HepG2 (cell line): Measurements from ENCODE around the gene P4HB. TPM values are rescaled to one million over a fixed set of nuclear protein-coding genes. Genes with fewer than 3 reads are reported as not detected.

Experiments used
- CEBPB ChIP-seq: IDR thresholded peaks from 2 replicates; pipeline ENCODE4 v1.6.1; 2011; ENCODE audit warnings: low read depth, low read length, improper control_type of control experiment, borderline replicate concordance
- FOXA3 ChIP-seq: IDR thresholded peaks from 2 replicates; pipeline ENCODE4 v1.6.1; 2016; ENCODE audit warnings: missing genetic modification reagents, missing compliant biosample characterization
- GATAD2A ChIP-seq: IDR thresholded peaks from 2 replicates; pipeline ENCODE4 v1.6.1; 2016
- KAT2B ChIP-seq: fragments of 150-350 bp; IDR thresholded peaks from 2 replicates; pipeline ENCODE4 v1.6.1; 2014; ENCODE audit warnings: low read depth, low read length, borderline replicate concordance
- KMT2B ChIP-seq: IDR thresholded peaks from 2 replicates; pipeline ENCODE4 v1.6.1; 2016; ENCODE audit warnings: missing genetic modification reagents, missing compliant biosample characterization
- MEIS1 ChIP-seq: sonication (generic); formaldehyde crosslinking; IDR thresholded peaks from 2 replicates; pipeline ENCODE4 v1.9.0; 2021; ENCODE audit warnings: mild to moderate bottlenecking, missing genetic modification reagents, moderate library complexity, borderline replicate concordance
- MLLT10 ChIP-seq: sonication (generic); formaldehyde crosslinking; IDR thresholded peaks from 2 replicates; pipeline ENCODE4 v1.4.0; 2020; ENCODE audit warnings: missing genetic modification reagents
- NFE2 ChIP-seq: sonication (generic); formaldehyde crosslinking; IDR thresholded peaks from 2 replicates; pipeline ENCODE4 v1.4.0; 2020; ENCODE audit warnings: missing genetic modification reagents
- NONO ChIP-seq, 2 experiments: fragments of 450-650 bp in 1 of 2; sonication (generic) in 1 of 2; formaldehyde crosslinking in 1 of 2; IDR thresholded peaks in 1 of 2; conservative IDR thresholded peaks in 1 of 2; 2 replicates each; pipeline versions ENCODE4 v1.6.1 to v1.8.0; 2017 to 2022; ENCODE audit warnings: mild to moderate bottlenecking in 1 of 2, missing genetic modification reagents in 1 of 2, moderate library complexity in 1 of 2
- NR3C1 ChIP-seq: sonication (generic); formaldehyde crosslinking; IDR thresholded peaks from 2 replicates; pipeline ENCODE4 v1.4.0; 2020; ENCODE audit warnings: missing genetic modification reagents
- PCBP2 ChIP-seq: fragments of 200-400 bp; formaldehyde crosslinking; optimal IDR thresholded peaks from 2 replicates; pipeline ENCODE3; 2018; ENCODE audit warnings: low read length, low read depth; ENCODE audit not compliant: poor library complexity, severe bottlenecking
- PLRG1 ChIP-seq: fragments of 450-650 bp; conservative IDR thresholded peaks from 2 replicates; pipeline ENCODE4 v1.6.1; 2016
- RBM22 ChIP-seq: fragments of 200-400 bp; formaldehyde crosslinking; optimal IDR thresholded peaks from 2 replicates; pipeline ENCODE3; 2017; ENCODE audit warnings: mild to moderate bottlenecking, low read length, moderate library complexity
- RFXAP ChIP-seq: sonication (generic); formaldehyde crosslinking; IDR thresholded peaks from 2 replicates; pipeline ENCODE4 v1.4.0; 2020; ENCODE audit warnings: missing genetic modification reagents, borderline replicate concordance
- RXRB ChIP-seq: IDR thresholded peaks from 2 replicates; pipeline ENCODE4 v1.6.1; 2016; ENCODE audit warnings: borderline replicate concordance, missing genetic modification reagents, missing compliant biosample characterization
- SMAD3 ChIP-seq: sonication (generic); formaldehyde crosslinking; IDR thresholded peaks from 2 replicates; pipeline ENCODE4 v1.4.0; 2020; ENCODE audit warnings: missing genetic modification reagents
- SOX5 ChIP-seq: IDR thresholded peaks from 2 replicates; pipeline ENCODE4 v1.6.1; 2016; ENCODE audit warnings: borderline replicate concordance
- TBP ChIP-seq: sonication (generic); formaldehyde crosslinking; IDR thresholded peaks from 2 replicates; pipeline ENCODE4 v1.5.0; 2020; ENCODE audit warnings: missing genetic modification reagents
- ZKSCAN5 ChIP-seq: sonication (generic); formaldehyde crosslinking; IDR thresholded peaks from 2 replicates; pipeline ENCODE4 v1.5.1; 2020; ENCODE audit warnings: mild to moderate bottlenecking, missing genetic modification reagents
- ZNF383 ChIP-seq: sonication (generic); formaldehyde crosslinking; IDR thresholded peaks from 2 replicates; pipeline ENCODE4 v1.4.0; 2020; ENCODE audit warnings: missing genetic modification reagents, mild to moderate bottlenecking, borderline replicate concordance
- ZNF616 ChIP-seq: sonication (generic); formaldehyde crosslinking; IDR thresholded peaks from 2 replicates; pipeline ENCODE4 v1.5.0; 2020; ENCODE audit warnings: low read depth, mild to moderate bottlenecking, missing genetic modification reagents
- polyA plus RNA-seq, 8 experiments: library from polyadenylated mRNA; depleted of rRNA in 3 of 8; stranded (reverse) in 7 of 8; unstranded in 1 of 8; fragments of >200 nt; fragmentation: Illumina TruSeq in 4 of 8; extraction: Trizol in 4 of 8; gene quantifications; 2 replicates each; pipeline versions ENCODE4 v1.2.1 to v1.2.3, GENCODE V29; 2011 to 2016; ENCODE audit warnings: low read depth in 4 of 8, missing spikeins in 1 of 8, mixed read lengths in 1 of 8; ENCODE audit not compliant: insufficient read depth in 1 of 8
- total RNA-seq, 5 experiments: library from RNA; depleted of rRNA; stranded (reverse); fragments of >200 nt; fragmentation: Illumina TruSeq; extraction: Trizol; gene quantifications; 2 replicates each; pipeline ENCODE4 v1.2.3, GENCODE V29; 2016; ENCODE audit warnings: low read depth in 1 of 5
- TF ChIP-seq, protein P1 (sequence below): sonication (generic); formaldehyde crosslinking; IDR thresholded peaks from 2 replicates; pipeline ENCODE4 v1.8.0; 2022; ENCODE audit warnings: mild to moderate bottlenecking, missing genetic modification reagents, borderline replicate concordance
- TF ChIP-seq, protein P2 (sequence below): sonication (generic); formaldehyde crosslinking; IDR thresholded peaks from 2 replicates; pipeline ENCODE4 v1.4.0; 2020; ENCODE audit warnings: missing genetic modification reagents, mild to moderate bottlenecking, borderline replicate concordance
- TF ChIP-seq, protein P3 (sequence below): sonication (generic); formaldehyde crosslinking; IDR thresholded peaks from 2 replicates; pipeline ENCODE4 v1.5.0; 2020; ENCODE audit warnings: missing genetic modification reagents
- TF ChIP-seq, protein P4 (sequence below): sonication (generic); formaldehyde crosslinking; IDR thresholded peaks from 2 replicates; pipeline ENCODE4 v1.8.1; 2023; ENCODE audit warnings: mild to moderate bottlenecking, moderate library complexity, missing genetic modification reagents

P4HB gene
- total and polyA plus RNA-seq, 2 of the 13 experiments (the other 11 are each of a cell fraction or from before 2014, with no cell fraction given), result 185 to 782 TPM

DNA sequence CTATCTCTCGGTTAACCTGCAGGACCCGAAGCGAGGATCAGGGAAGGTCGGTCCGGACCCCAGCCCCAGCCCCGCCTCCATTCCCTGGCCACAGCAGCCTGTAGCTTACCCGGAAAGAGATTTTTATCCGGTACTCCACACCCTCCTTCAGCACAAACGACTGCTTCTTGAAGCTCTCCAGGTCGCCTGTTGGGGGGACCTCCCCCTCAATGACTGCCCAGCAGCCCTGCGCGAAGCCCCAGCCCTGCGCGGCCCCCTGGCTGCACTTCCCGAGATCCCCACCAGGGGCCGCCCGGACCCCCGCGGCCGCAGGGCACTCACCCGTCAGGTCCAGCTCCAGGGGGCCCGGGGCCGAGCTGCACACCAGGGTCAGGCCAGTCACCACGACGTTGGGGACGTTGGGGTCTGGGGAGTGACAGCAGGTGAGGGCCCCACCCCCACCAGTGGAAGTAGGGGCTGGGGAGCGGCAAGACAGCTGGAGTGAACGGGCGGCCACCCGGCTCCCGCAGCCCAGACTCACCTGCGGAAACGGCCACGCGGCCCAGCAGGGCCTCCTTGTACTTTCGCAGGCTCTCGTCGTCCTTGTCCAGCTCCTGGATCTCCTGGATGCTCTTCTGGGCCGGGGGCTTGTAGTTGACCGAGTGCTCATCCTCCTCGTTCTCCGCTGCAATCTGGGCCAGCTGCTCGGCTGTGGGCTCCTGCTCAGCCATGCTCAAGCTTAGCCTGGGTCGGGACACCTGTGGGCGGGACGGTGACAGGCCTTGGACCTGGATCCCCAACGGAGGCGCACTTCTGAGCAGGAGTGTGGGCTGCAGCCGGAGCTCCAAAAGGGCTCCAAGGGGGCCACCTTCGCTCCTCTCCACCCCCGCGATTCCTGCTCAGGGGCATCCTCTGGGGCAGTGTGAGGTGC is 9.1 kb upstream of the P4HB start (continued):
- TF ChIP-seq RBM22, result peak; percentile 70
- no peak for TF ChIP-seq KMT2B (CRISPR knock-in tag)
- no peak for TF ChIP-seq PCBP2
- TF ChIP-seq, protein P1, sequence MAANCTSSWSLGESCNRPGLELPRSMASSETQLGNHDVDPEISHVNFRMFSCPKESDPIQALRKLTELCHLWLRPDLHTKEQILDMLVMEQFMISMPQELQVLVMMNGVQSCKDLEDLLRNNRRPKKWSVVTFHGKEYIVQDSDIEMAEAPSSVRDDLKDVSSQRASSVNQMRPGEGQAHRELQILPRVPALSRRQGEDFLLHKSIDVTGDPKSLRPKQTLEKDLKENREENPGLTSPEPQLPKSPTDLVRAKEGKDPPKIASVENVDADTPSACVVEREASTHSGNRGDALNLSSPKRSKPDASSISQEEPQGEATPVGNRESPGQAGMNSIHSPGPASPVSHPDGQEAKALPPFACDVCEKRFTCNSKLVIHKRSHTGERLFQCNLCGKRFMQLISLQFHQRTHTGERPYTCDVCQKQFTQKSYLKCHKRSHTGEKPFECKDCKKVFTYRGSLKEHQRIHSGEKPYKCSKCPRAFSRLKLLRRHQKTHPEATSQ (CRISPR knock-in tag), result peak; percentile 87
- no peak for TF ChIP-seq MLLT10 (CRISPR knock-in tag)
- TF ChIP-seq TBP (CRISPR knock-in tag), result no peak
- TF ChIP-seq KAT2B, result no peak
- TF ChIP-seq, protein P2, sequence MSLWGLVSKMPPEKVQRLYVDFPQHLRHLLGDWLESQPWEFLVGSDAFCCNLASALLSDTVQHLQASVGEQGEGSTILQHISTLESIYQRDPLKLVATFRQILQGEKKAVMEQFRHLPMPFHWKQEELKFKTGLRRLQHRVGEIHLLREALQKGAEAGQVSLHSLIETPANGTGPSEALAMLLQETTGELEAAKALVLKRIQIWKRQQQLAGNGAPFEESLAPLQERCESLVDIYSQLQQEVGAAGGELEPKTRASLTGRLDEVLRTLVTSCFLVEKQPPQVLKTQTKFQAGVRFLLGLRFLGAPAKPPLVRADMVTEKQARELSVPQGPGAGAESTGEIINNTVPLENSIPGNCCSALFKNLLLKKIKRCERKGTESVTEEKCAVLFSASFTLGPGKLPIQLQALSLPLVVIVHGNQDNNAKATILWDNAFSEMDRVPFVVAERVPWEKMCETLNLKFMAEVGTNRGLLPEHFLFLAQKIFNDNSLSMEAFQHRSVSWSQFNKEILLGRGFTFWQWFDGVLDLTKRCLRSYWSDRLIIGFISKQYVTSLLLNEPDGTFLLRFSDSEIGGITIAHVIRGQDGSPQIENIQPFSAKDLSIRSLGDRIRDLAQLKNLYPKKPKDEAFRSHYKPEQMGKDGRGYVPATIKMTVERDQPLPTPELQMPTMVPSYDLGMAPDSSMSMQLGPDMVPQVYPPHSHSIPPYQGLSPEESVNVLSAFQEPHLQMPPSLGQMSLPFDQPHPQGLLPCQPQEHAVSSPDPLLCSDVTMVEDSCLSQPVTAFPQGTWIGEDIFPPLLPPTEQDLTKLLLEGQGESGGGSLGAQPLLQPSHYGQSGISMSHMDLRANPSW (CRISPR knock-in tag), result no peak
- no peak for TF ChIP-seq ZKSCAN5
- peak; percentile 59; the same call in 1 of the 2 replicates for TF ChIP-seq RFXAP (CRISPR knock-in tag)
- TF ChIP-seq NR3C1 (CRISPR knock-in tag), result no peak
- no peak for TF ChIP-seq CEBPB
- TF ChIP-seq NONO (IDR thresholded peaks at IDR 0.05), result no peak
- TF ChIP-seq NONO (CRISPR knock-in tag; conservative IDR thresholded peaks at IDR 0.05), result peak; percentile 91
- TF ChIP-seq, protein P3, sequence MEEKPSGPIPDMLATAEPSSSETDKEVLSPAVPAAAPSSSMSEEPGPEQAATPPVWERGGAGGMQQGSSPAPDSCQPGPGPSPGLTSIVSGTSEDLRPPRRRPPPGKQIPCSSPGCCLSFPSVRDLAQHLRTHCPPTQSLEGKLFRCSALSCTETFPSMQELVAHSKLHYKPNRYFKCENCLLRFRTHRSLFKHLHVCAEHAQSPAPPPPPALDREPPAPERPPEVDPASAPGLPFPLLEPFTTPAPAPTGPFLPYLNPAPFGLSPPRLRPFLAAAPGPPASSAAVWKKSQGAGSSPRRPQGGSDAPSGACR (CRISPR knock-in tag), result 0 out of 2 replicates have a peak, but pooled peaks have one; percentile 3
- peak; percentile 3; the same call in 1 of the 2 replicates for TF ChIP-seq ZNF616 (CRISPR knock-in tag)
- TF ChIP-seq, protein P4, sequence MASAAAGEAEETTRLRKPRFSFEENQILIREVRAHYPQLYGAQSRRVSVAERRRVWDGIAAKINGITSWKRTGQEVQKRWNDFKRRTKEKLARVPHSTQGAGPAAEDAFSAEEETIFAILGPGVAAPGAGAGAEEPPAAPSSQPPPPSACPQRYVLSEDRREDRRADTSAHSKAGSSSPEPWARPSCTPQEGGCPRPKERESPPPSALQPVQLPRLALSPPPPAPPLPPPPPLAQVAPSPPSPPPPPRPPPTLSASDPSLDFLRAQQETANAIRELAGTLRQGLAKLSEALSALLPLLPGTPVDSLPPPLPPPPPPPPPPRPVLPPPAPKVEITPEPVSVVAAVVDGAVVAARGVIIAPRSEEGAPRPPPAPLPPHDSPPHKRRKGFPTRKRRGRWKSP (CRISPR knock-in tag), result no peak
- no peak for TF ChIP-seq MEIS1 (CRISPR knock-in tag)
- 0 out of 2 replicates have a peak, but pooled peaks have one; percentile 21 for TF ChIP-seq SMAD3 (CRISPR knock-in tag)
- no peak for TF ChIP-seq ZNF383 (CRISPR knock-in tag)
- TF ChIP-seq PLRG1, result no peak
- TF ChIP-seq NFE2 (CRISPR knock-in tag), result no peak
- no peak for TF ChIP-seq GATAD2A
- no peak for TF ChIP-seq RXRB (CRISPR knock-in tag)
- TF ChIP-seq FOXA3, result no peak
- no peak for TF ChIP-seq SOX5 (CRISPR knock-in tag)
